ENCODE data around the gene PITX2. TPM values are rescaled to one million over a fixed set of nuclear protein-coding genes. Genes with fewer than 3 reads are reported as not detected.
A peak's percentile ranks its signal among the peaks of the same experiment; 100 is the strongest.

The PITX2 gene
- total and polyA plus RNA-seq, 5 experiments from 2014 or later: not detected

- POLR2A ChIA-PET: no interaction called here
- peaks cover 9 to 60% (median 47%) of the 10 kb centered on the region in 4 donors for H3K4me1 Mint-ChIP-seq
- H3K27ac Mint-ChIP-seq: no peak overlapping the region
Measured at GRCh38 chr4:110619463-110620247, 3.2 kb downstream of the PITX2 start.

DNA sequence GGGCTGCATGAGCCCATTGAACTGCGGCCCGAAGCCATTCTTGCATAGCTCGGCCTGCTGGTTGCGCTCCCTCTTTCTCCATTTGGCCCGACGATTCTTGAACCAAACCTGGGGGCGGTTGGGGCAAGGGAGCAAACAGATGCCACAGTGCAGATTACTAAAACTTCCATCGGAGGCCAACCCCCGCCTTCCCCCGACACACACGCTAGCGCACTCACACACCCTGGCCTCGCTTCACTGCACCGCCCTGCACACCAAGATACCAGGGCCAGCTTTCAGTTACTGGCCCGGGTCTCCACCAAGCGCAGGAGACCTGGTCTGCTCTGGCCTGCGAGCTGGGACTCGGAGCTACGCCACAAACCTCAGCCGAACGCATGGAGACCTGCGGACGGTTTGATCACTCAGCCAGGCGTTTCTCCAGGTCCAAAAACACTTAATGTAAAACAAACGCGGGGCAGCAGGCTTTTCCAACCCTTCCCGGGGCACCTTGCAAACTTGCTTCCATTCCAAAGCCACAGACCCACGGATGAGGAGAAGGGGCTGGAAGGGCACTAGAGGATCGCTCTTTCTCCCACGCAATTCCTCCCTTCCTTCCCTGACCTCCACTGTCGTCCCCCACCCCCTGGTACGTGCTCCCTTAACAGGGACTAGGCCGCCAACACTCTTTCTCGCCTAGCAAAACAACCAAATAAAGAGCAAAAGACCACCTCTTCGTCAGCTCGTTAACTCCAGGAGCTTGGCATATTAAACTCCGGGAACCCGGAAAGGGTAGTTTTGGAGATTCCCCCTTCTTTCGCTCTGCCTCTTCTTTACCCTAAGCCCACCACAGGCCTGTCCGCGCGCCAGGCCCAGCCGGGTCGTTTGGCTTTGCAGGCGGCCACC is 4.1 kb downstream of the PITX2 start:
- peaks cover 0 to 53% (median 8%) of the 10 kb centered on the region in 9 donors for H3K9me3 Mint-ChIP-seq
- DNase-seq (no peak), ATAC-seq (no peak)
- POLR2A ChIA-PET: no interaction called here
- peaks cover 52 to 100% (median 74%) of the 10 kb centered on the region in 5 donors for H3K27me3 Mint-ChIP-seq
- H3K27ac Mint-ChIP-seq: peak overlapping the region in 1 of 10 donors; percentile 36
- H3K4me3 Mint-ChIP-seq: peak overlapping the region in 8 of 10 donors; percentile 9 to 74 (median 40)
- H3K4me1 Mint-ChIP-seq: peaks cover 9 to 60% (median 47%) of the 10 kb centered on the region in 4 donors
- peaks cover 1 to 15% (median 11%) of the 10 kb centered on the region in 3 donors for H3K36me3 Mint-ChIP-seq

More at GRCh38 chr4:110619463-110620247, 3.2 kb downstream of the PITX2 start:
- Mint-ChIP-seq H3K4me3 (peak overlapping the region in 8 of 10 donors; percentile 28 to 73 (median 70)), H3K9me3 (peaks cover 0 to 49% (median 8%) of the 10 kb centered on the region in 9 donors), H3K36me3 (peaks cover 1 to 15% (median 13%) of the 10 kb centered on the region in 3 donors), H3K27me3 (peaks cover 55 to 100% (median 75%) of the 10 kb centered on the region in 5 donors)
- ATAC-seq (no peak), DNase-seq (no peak)

GRCh38 chr4:110617646-110618580 is 5.0 kb downstream of the PITX2 start:
- DNase-seq: no peak
- ATAC-seq: no peak
- POLR2A ChIA-PET: no interaction called here
- H3K9me3 Mint-ChIP-seq: peaks cover 0 to 45% (median 8%) of the 10 kb centered on the region in 9 donors
- peak overlapping the region in 9 of 10 donors; percentile 16 to 74 (median 52) for H3K4me3 Mint-ChIP-seq
- peaks cover 9 to 51% (median 40%) of the 10 kb centered on the region in 4 donors for H3K4me1 Mint-ChIP-seq
- peaks cover 44 to 99% (median 73%) of the 10 kb centered on the region in 5 donors for H3K27me3 Mint-ChIP-seq
- peaks cover 1 to 17% (median 4%) of the 10 kb centered on the region in 3 donors for H3K36me3 Mint-ChIP-seq
- H3K27ac Mint-ChIP-seq: peak overlapping the region in 1 of 10 donors; percentile 36

GRCh38 chr4:110617075-110617640 is 5.7 kb downstream of the PITX2 start:
- Mint-ChIP-seq H3K4me1 (peaks cover 8 to 44% (median 35%) of the 10 kb centered on the region in 4 donors), H3K9me3 (peaks cover 0 to 40% (median 8%) of the 10 kb centered on the region in 9 donors), H3K4me3 (peak overlapping the region in 1 of 10 donors; percentile 14), H3K27ac (no peak overlapping the region), H3K36me3 (peaks cover 1 to 17% (median 4%) of the 10 kb centered on the region in 3 donors), H3K27me3 (peaks cover 44 to 99% (median 80%) of the 10 kb centered on the region in 5 donors)
- POLR2A ChIA-PET: no interaction called here
- no peak for ATAC-seq
- DNase-seq: no peak

GRCh38 chr4:110616238-110617074 is 6.4 kb downstream of the PITX2 start:
- H3K27ac Mint-ChIP-seq: no peak overlapping the region
- peaks cover 42 to 99% (median 79%) of the 10 kb centered on the region in 5 donors for H3K27me3 Mint-ChIP-seq
- H3K9me3 Mint-ChIP-seq: peaks cover 0 to 40% (median 8%) of the 10 kb centered on the region in 9 donors
- no peak for ATAC-seq
- POLR2A ChIA-PET: no interaction called here
- peaks cover 1 to 15% (median 4%) of the 10 kb centered on the region in 3 donors for H3K36me3 Mint-ChIP-seq
- peak overlapping the region in 4 of 10 donors; percentile 9 to 33 (median 28) for H3K4me3 Mint-ChIP-seq
- no peak for DNase-seq
- peaks cover 8 to 37% (median 31%) of the 10 kb centered on the region in 4 donors for H3K4me1 Mint-ChIP-seq

- Mint-ChIP-seq H3K27ac (peak overlapping the region in 1 of 10 donors; percentile 77), H3K27me3 (peaks cover 47 to 99% (median 79%) of the 10 kb centered on the region in 5 donors), H3K4me3 (peak overlapping the region in 6 of 10 donors; percentile 24 to 33 (median 31)), H3K4me1 (peaks cover 8 to 35% (median 24%) of the 10 kb centered on the region in 4 donors), H3K36me3 (peaks cover 1 to 15% (median 4%) of the 10 kb centered on the region in 3 donors), H3K9me3 (peaks cover 0 to 45% (median 8%) of the 10 kb centered on the region in 9 donors)
- DNase-seq: no peak
- POLR2A ChIA-PET: no interaction called here
- ATAC-seq: no peak
Measured at GRCh38 chr4:110615353-110616237, 7.3 kb downstream of the PITX2 start.

GRCh38 chr4:110614976-110615352 is 7.9 kb downstream of the PITX2 start:
- DNase-seq (no peak), ATAC-seq (no peak)
- peaks cover 43 to 99% (median 75%) of the 10 kb centered on the region in 5 donors for H3K27me3 Mint-ChIP-seq
- peaks cover 1 to 15% (median 4%) of the 10 kb centered on the region in 3 donors for H3K36me3 Mint-ChIP-seq
- POLR2A ChIA-PET: no interaction called here
- H3K27ac Mint-ChIP-seq: no peak overlapping the region
- H3K9me3 Mint-ChIP-seq: peaks cover 0 to 45% (median 8%) of the 10 kb centered on the region in 9 donors
- H3K4me3 Mint-ChIP-seq: peak overlapping the region in 1 of 10 donors; percentile 31
- peaks cover 6 to 32% (median 19%) of the 10 kb centered on the region in 4 donors for H3K4me1 Mint-ChIP-seq

DNA sequence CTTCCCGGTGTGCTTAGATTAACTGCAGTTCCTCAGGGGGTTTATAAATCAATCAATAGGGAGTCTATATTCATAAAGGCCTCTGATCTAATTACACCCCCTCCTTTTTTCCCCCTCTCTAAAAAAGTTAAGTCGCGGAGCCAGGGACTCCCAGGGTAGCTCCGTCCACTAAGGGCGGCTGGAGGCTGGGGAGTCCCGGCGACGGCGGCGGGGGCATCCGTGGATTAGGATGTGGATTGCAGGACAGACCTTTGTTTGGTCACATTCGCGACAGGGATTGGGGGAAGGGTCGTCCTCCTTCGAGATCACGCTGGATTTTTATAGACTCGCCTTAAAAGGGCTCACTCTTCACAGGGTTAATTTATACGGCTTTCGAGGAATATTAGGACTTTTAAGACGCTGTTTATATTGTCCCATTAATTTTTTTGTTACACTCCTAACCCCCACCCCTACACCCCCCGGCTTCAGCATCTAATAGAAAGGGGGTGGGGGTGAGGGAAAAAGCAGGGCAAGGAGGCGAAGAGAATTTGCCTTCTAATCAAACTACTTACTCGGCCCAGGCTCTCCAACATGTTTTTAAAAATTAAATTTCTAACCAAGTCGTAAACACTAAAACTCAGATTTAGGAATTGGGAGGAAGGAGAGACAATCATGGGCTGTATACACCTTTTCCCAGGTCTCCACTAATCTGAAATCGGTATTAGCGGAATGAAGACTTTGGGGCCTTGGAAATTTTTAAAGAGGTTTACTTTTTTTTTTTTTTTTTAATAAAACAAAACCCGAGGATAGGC is 8.5 kb downstream of the PITX2 start:
- no peak for ATAC-seq
- DNase-seq: no peak
- Mint-ChIP-seq H3K27me3 (peaks cover 42 to 99% (median 75%) of the 10 kb centered on the region in 5 donors), H3K36me3 (peaks cover 0 to 12% (median 4%) of the 10 kb centered on the region in 3 donors), H3K4me3 (peak overlapping the region in 1 of 10 donors; percentile 42), H3K4me1 (peaks cover 5 to 28% (median 14%) of the 10 kb centered on the region in 4 donors), H3K9me3 (peaks cover 0 to 46% (median 8%) of the 10 kb centered on the region in 9 donors), H3K27ac (peak overlapping the region in 1 of 10 donors; percentile 29)
- POLR2A ChIA-PET: no interaction called here

GRCh38 chr4:110613745-110614144 is 9.1 kb downstream of the PITX2 start:
- Mint-ChIP-seq H3K4me3 (no peak overlapping the region), H3K4me1 (peaks cover 5 to 25% (median 11%) of the 10 kb centered on the region in 4 donors), H3K27ac (no peak overlapping the region), H3K36me3 (peaks cover 0 to 14% (median 4%) of the 10 kb centered on the region in 3 donors), H3K9me3 (peaks cover 0 to 43% (median 8%) of the 10 kb centered on the region in 9 donors), H3K27me3 (peaks cover 44 to 99% (median 76%) of the 10 kb centered on the region in 5 donors)
- DNase-seq (no peak), ATAC-seq (no peak)
- POLR2A ChIA-PET: no interaction called here

Measured in naive thymus-derived CD8-positive, alpha-beta T cell (primary cell).